GM12878 (cell line): ENCODE data around the gene DPF3. TPM values are rescaled to one million over a fixed set of nuclear protein-coding genes. Genes with fewer than 3 reads are reported as not detected.

Source experiments
- ATAC-seq: fragments of 200-7000 bp; cut with Tn5 transposase; 3 replicates; pipeline ENCODE4 v1.9.1; 2020; ENCODE audit warnings: mild to moderate bottlenecking, moderate library complexity
- BruUV-seq: library from RNA; stranded (reverse); fragments of 400-500 nt; replicated peaks from 2 replicates; lab custom pipeline; 2021; lab: Mats Ljungman, UMichigan
- CTCF ChIA-PET: fragments of 300-600 bp; sonication (Branson Sonifier 250); formaldehyde crosslinking; extraction: SDS; loops from one replicate; lab custom pipeline; 2021; ENCODE audit warnings: inconsistent platforms; lab: Yijun Ruan, JAX
- POLR2A ChIA-PET: fragments of 350-600 bp; formaldehyde crosslinking; extraction: SDS; loops from one replicate; lab custom pipeline; 2021; ENCODE audit warnings: inconsistent platforms; lab: Charles Lee
- RAD21 ChIA-PET: fragments of 300-600 bp; sonication (Branson Sonifier 250); formaldehyde crosslinking; loops from one replicate; lab custom pipeline; 2023; ENCODE audit warnings: antibody characterized with exemption; ENCODE audit not compliant: unreplicated experiment; lab: Charles Lee
- SMC1A ChIA-PET: fragments of 300-600 bp; sonication (Branson Sonifier 250); formaldehyde crosslinking; loops from one replicate; lab custom pipeline; 2023; ENCODE audit not compliant: unreplicated experiment, uncharacterized antibody; lab: Charles Lee
- DNase-seq: peaks from one replicate; pipeline ENCODE4 v3.0.0-alpha.2; 2011; ENCODE audit warnings: low read depth, low spot score
- FAIRE-seq: peaks from 3 replicates; lab custom pipeline; 2011; peaks lifted over from hg19 to GRCh38; lab: Jason Lieb, UNC
- H2AFZ ChIP-seq: 2 replicates; pipeline ENCODE4 v1.6.0; 2011; ENCODE audit warnings: low read depth, low read length, control low read depth; ENCODE audit not compliant: control insufficient read depth
- H3K27ac ChIP-seq: 2 replicates; pipeline ENCODE4 v1.5.1; 2011; ENCODE audit warnings: control low read depth; ENCODE audit not compliant: control insufficient read depth, insufficient read depth
- H3K27me3 ChIP-seq, 2 experiments: replicated peaks in 1 of 2; 2 replicates each; pipeline versions ENCODE4 v1.6.0 to v1.6.1; 2011; ENCODE audit warnings: low read length in 1 of 2; ENCODE audit not compliant: control insufficient read depth in 2 of 2, insufficient read depth in 2 of 2
- H3K36me3 ChIP-seq, 2 experiments: 2 replicates each; pipeline ENCODE4 v1.5.1; 2011; ENCODE audit warnings: low read length in 1 of 2; ENCODE audit not compliant: control insufficient read depth in 2 of 2, insufficient read depth in 2 of 2
- H3K4me1 ChIP-seq: 2 replicates; pipeline ENCODE4 v1.6.1; 2011; ENCODE audit warnings: mild to moderate bottlenecking, low read length, moderate library complexity, mixed read lengths; ENCODE audit not compliant: control insufficient read depth, insufficient read depth
- H3K4me2 ChIP-seq: 2 replicates; pipeline ENCODE4 v1.6.0; 2011; ENCODE audit warnings: control low read depth; ENCODE audit not compliant: control insufficient read depth, insufficient read depth
- H3K4me3 ChIP-seq: fragments of 200-600 bp; sonication (generic); 2 replicates; pipeline ENCODE4 v1.5.1; 2016
- H3K79me2 ChIP-seq: 2 replicates; pipeline ENCODE4 v1.6.0; 2011; ENCODE audit warnings: low read length; ENCODE audit not compliant: control insufficient read depth, insufficient read depth
- H3K9ac ChIP-seq: 2 replicates; pipeline ENCODE4 v1.8.0; 2011; ENCODE audit warnings: low read length, control low read depth, mixed read lengths; ENCODE audit not compliant: control insufficient read depth, insufficient read depth
- H3K9me3 ChIP-seq: replicated peaks from 3 replicates; pipeline ENCODE4 v1.5.1; 2011; ENCODE audit warnings: mild to moderate bottlenecking, low read length; ENCODE audit not compliant: control insufficient read depth, insufficient read depth
- H4K20me1 ChIP-seq: 2 replicates; pipeline ENCODE4 v1.6.0; 2011; ENCODE audit not compliant: control insufficient read depth, insufficient read depth
- BCL11A ChIP-seq: IDR thresholded peaks from 2 replicates; pipeline ENCODE4 v1.6.1; 2011; ENCODE audit warnings: low read depth, low read length
- EZH2 ChIP-seq: IDR thresholded peaks from 2 replicates; pipeline ENCODE4 v1.6.1; 2012; ENCODE audit warnings: low read depth, mild to moderate bottlenecking, control low read depth, inconsistent platforms, low read length, borderline replicate concordance; ENCODE audit not compliant: control insufficient read depth
- NRF1 ChIP-seq: conservative IDR thresholded peaks from 2 replicates; pipeline ENCODE4 v1.6.1; 2011; ENCODE audit warnings: mild to moderate bottlenecking, low read depth, low read length, improper control_type of control experiment
- RFX5 ChIP-seq: IDR thresholded peaks from 2 replicates; pipeline ENCODE4 v1.6.1; 2011; ENCODE audit warnings: low read depth, low read length, improper control_type of control experiment
- WGBS: methylation state at CpG from one replicate; pipeline ENCODE4 v1.1.6; 2016; ENCODE audit warnings: low lambda C conversion rate; ENCODE audit not compliant: insufficient replicate concordance, insufficient coverage; ENCODE audit errors: missing lambda C conversion rate; 5-methylcytosine and 5-hydroxymethylcytosine counted together
- in situ Hi-C: fragments of 300-500 bp; cut with MboI; formaldehyde crosslinking; loops from 9 replicates; pipeline ENCODE4 v1.14.3; 2018; ENCODE audit warnings: mixed read lengths
- intact Hi-C: fragments of 100-400 bp; cut with micrococcal nuclease; formaldehyde crosslinking; loops from one replicate; pipeline ENCODE4 v1.14.2; 2022; ENCODE audit not compliant: unreplicated experiment
- polyA plus RNA-seq, 11 experiments: library from polyadenylated mRNA; depleted of rRNA in 4 of 11; unstranded in 6 of 11; stranded (reverse) in 5 of 11; fragments of >200 nt; fragmentation: Nextera tagmentation in 4 of 11; fragmentation: Illumina TruSeq in 1 of 11; extraction: Ambion mirVana in 4 of 11; extraction: Trizol in 1 of 11; gene quantifications; 1 replicate in 1 of 11; 2 replicates in 10 of 11; pipeline versions ENCODE4 v1.2.1 to v1.2.3, GENCODE V29; 2011 to 2016; ENCODE audit warnings: inconsistent platforms in 2 of 11, missing spikeins in 2 of 11, low read depth in 1 of 11
- total RNA-seq, 4 experiments: library from RNA; depleted of rRNA in 3 of 4; stranded (reverse); fragments of >200 nt in 3 of 4; fragmentation: Illumina TruSeq in 1 of 4; extraction: Trizol in 1 of 4; gene quantifications; 2 replicates each; pipeline versions ENCODE4 v1.2.1 to v1.2.3, GENCODE V29; 2013 to 2021
- TF ChIP-seq, protein P1 (sequence below): fragments of 450-650 bp; IDR thresholded peaks from 2 replicates; pipeline ENCODE4 v1.6.1; 2017; ENCODE audit warnings: low read depth, mild to moderate bottlenecking, moderate library complexity

DPF3 gene
- total and polyA plus RNA-seq, 10 of the 15 experiments (the other 5 are each of a cell fraction or from before 2014, with no cell fraction given): 0.69 to 8.0 (median 2.2) TPM

DNA sequence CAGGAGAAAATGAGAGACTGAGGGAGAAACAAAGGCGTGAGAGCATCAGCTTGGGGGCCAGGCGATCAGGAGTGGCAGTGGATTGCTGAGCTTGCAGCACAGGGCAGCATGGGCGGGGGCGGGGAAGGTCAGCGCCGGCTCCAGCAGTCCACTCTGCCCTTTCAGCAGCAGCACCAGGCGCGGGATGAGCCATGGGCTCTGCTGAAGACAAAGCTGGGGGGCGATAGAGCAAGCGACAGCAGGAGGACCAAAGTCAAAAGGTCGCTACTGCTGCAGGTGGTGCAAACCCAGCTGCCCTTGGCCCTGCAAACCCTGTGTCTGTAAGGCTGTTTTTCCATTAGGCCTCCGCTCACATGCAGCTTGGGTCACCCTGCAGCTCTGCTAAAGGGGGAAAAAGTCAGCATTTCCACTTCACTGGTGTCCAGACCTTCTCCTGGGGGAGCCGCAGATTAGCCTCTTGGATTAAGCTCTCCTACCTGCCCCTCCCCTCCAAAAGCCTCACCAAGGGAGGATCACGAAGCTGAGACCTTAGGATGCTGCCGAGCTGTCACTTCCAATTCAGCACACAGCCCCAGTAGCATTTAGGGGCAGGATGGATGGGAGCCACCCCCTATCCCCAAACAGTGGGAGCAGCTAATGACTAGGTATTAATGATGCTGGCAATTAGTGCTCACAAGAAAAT is 204.8 kb downstream of the DPF3 start (continued):
- TF ChIP-seq, protein P1, sequence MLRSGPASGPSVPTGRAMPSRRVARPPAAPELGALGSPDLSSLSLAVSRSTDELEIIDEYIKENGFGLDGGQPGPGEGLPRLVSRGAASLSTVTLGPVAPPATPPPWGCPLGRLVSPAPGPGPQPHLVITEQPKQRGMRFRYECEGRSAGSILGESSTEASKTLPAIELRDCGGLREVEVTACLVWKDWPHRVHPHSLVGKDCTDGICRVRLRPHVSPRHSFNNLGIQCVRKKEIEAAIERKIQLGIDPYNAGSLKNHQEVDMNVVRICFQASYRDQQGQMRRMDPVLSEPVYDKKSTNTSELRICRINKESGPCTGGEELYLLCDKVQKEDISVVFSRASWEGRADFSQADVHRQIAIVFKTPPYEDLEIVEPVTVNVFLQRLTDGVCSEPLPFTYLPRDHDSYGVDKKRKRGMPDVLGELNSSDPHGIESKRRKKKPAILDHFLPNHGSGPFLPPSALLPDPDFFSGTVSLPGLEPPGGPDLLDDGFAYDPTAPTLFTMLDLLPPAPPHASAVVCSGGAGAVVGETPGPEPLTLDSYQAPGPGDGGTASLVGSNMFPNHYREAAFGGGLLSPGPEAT: no peak

DNA sequence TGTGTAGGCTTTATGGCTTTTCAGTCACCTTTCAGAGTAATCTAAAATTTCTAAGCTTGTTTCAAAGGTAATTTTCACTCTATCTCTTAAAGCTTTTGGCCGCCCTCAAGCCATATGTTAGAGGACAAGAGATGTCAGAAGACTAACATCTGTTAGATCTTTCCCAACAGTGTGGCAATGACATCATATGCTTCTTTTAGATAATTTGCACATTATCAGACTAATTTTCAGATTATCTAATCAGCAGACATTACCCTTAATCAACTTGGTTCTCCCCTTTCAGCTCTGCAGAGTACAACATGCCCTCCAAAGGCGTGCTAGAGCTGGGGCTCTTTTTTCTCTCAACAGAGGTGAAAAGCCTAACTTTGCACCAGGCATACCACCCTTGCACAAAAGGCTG is 207.1 kb downstream of the DPF3 start:
- ChIA-PET CTCF (interaction anchor here (0.8 kb wide), 1 partner anchor 14 kb away, joined by 3 read pairs; no protein-coding TSS in a partner anchor), RAD21 (no interaction called here), POLR2A (no interaction called here), SMC1A (interaction anchor here (0.5 to 1.6 kb wide), 6 partner anchors 11 to 218 kb away, joined by 3 to 6 read pairs (median 3); no protein-coding TSS in a partner anchor)
- FAIRE-seq (no peak), ATAC-seq (no peak), DNase-seq (no peak)
- H3K79me2 ChIP-seq: no peaks in the 10 kb centered on the region
- H3K9ac ChIP-seq: no peak overlapping the region
- no peak overlapping the region for H2AFZ ChIP-seq
- intact Hi-C loops (no loop called here), in situ Hi-C loops (no loop called here)
- no peaks in the 10 kb centered on the region for H3K9me3 ChIP-seq
- TF ChIP-seq BCL11A (no peak), NRF1 (no peak), EZH2 (no peak), RFX5 (no peak)
- no peaks in the 10 kb centered on the region for H3K36me3 ChIP-seq
- no peaks in the 10 kb centered on the region for H3K27me3 ChIP-seq
- no peak overlapping the region for H3K27ac ChIP-seq
- no peaks in the 10 kb centered on the region for H4K20me1 ChIP-seq
- BruUV-seq: no TSS peak
- H3K4me1 ChIP-seq: no peaks in the 10 kb centered on the region
- no peak overlapping the region for H3K4me3 ChIP-seq
- H3K4me2 ChIP-seq: no peak overlapping the region
- 65% methylated on average over 2 of the region's 2 CpGs for WGBS
